Lung (tissue), 12 donors: Measurements from ENCODE around the gene PABPC1L. TPM values are rescaled to one million over a fixed set of nuclear protein-coding genes. Genes with fewer than 3 reads are reported as not detected.

Experiments used
- ATAC-seq: fragments of 200-7000 bp; cut with Tn5 transposase; one replicate; pipeline ENCODE4 v1.9.1; 2020; ENCODE audit warnings: moderate number of reproducible peaks; ENCODE audit not compliant: insufficient read depth, low FRiP score
- DNase-seq, 3 donors: peaks; one replicate each; pipeline ENCODE4 v3.0.0-alpha.2; 2013 to 2017
- H3K27ac ChIP-seq, 2 donors: one replicate each; pipeline ENCODE4 v1.5.1; 2013; ENCODE audit warnings: mild to moderate bottlenecking in 2 of 2, moderate library complexity in 2 of 2, control low read depth in 1 of 2, inconsistent platforms in 1 of 2, low read depth in 1 of 2, low read length in 1 of 2
- H3K27me3 ChIP-seq, 3 donors: one replicate each; pipeline ENCODE4 v1.5.1; 2013; ENCODE audit warnings: low read length in 2 of 3; ENCODE audit not compliant: control insufficient read depth in 3 of 3, insufficient read depth in 3 of 3
- H3K36me3 ChIP-seq, 4 donors: one replicate each; pipeline ENCODE4 v1.5.1; 2013; ENCODE audit warnings: low read length in 4 of 4, mild to moderate bottlenecking in 1 of 4, moderate library complexity in 1 of 4; ENCODE audit not compliant: control insufficient read depth in 4 of 4, insufficient read depth in 4 of 4
- H3K4me1 ChIP-seq, 5 donors: one replicate each; pipeline ENCODE4 v1.5.1; 2013; ENCODE audit warnings: low read length in 5 of 5, mild to moderate bottlenecking in 2 of 5, moderate library complexity in 1 of 5; ENCODE audit not compliant: control insufficient read depth in 5 of 5, insufficient read depth in 5 of 5
- H3K4me3 ChIP-seq: one replicate; pipeline ENCODE4 v1.5.1; 2013; ENCODE audit warnings: mild to moderate bottlenecking, control low read depth, moderate library complexity
- H3K9ac ChIP-seq, 2 donors: one replicate each; pipeline ENCODE4 v1.5.1; 2013; ENCODE audit warnings: low read length in 2 of 2, control low read depth in 1 of 2; ENCODE audit not compliant: insufficient read depth in 1 of 2
- H3K9me3 ChIP-seq, 4 donors: one replicate each; pipeline ENCODE4 v1.5.1; 2013; ENCODE audit warnings: low read length in 3 of 4, mild to moderate bottlenecking in 1 of 4, moderate library complexity in 1 of 4; ENCODE audit not compliant: control insufficient read depth in 4 of 4, insufficient read depth in 3 of 4
- CTCF ChIP-seq: IDR thresholded peaks from 2 replicates; pipeline ENCODE4 v1.5.1; 2012; ENCODE audit warnings: mild to moderate bottlenecking; ENCODE audit errors: control extremely low read depth, extremely low read depth
- WGBS, 2 donors: extraction: QIAGEN DNeasy Blood & Tissue Kit; methylation state at CpG; one replicate each; pipeline ENCODE4 v1.1.7; 2013; 5-methylcytosine and 5-hydroxymethylcytosine counted together
- polyA plus RNA-seq, 2 donors: library from polyadenylated mRNA; stranded (reverse); fragments of 200-250 nt; gene quantifications; one replicate each; pipeline ENCODE4 v1.2.1, GENCODE V29; 2013
- total RNA-seq, 2 donors: library from RNA; depleted of rRNA in 1 of 2; stranded (reverse); fragments of >200 nt in 1 of 2; gene quantifications; one replicate each; pipeline ENCODE4 v1.2.1, GENCODE V29; 2014 to 2021
- donor health status: control.
- donor health status: control.
- donor health status: Bipolar disorder and iron deficiency.
- donor health status: healthy.
- donor health status: DM: yes; HTN: yes; CAD: no.

Gene PABPC1L
- total and polyA plus RNA-seq, 4 donors = 16.9 to 63.3 (median 45.7) TPM

- Histone ChIP-seq H3K4me3 (no peak overlapping the region), H3K27ac (peak overlapping the region in 1 of 2 donors; percentile 10), H3K27me3 (no peaks in the 10 kb centered on the region), H3K9me3 (no peaks in the 10 kb centered on the region), H3K4me1 (peaks cover 0 to 15% (median 4%) of the 10 kb centered on the region in 5 donors), H3K9ac (no peak overlapping the region), H3K36me3 (peaks cover 8 to 31% (median 19%) of the 10 kb centered on the region in 4 donors)
- no peak for ATAC-seq
- no peak for DNase-seq
- WGBS, 2 donors = 29 to 31% methylated on average over 14 of the region's 14 CpGs
- no peak for TF ChIP-seq CTCF
Measured at GRCh38 chr20:44908987-44909871, 631 bp upstream of the PABPC1L start.

GRCh38 chr20:44910690-44911262 lies 916 bp downstream of the PABPC1L start:
- no peak for TF ChIP-seq CTCF
- ATAC-seq = no peak
- peaks cover 6 to 24% (median 13%) of the 10 kb centered on the region in 4 donors for H3K36me3 ChIP-seq
- no peaks in the 10 kb centered on the region for H3K27me3 ChIP-seq
- no peak overlapping the region for H3K27ac ChIP-seq
- WGBS, 2 donors = 75 to 78% methylated on average over 17 of the region's 17 CpGs
- H3K4me1 ChIP-seq = peaks cover 0 to 15% (median 4%) of the 10 kb centered on the region in 5 donors
- no peak for DNase-seq
- H3K4me3 ChIP-seq = peak overlapping the region; percentile 1
- H3K9ac ChIP-seq = no peak overlapping the region
- no peaks in the 10 kb centered on the region for H3K9me3 ChIP-seq

- H3K27ac ChIP-seq = no peak overlapping the region
- H3K9me3 ChIP-seq = no peaks in the 10 kb centered on the region
- ATAC-seq (peak; percentile 63), DNase-seq (peak; percentile 37 to 65 (median 63))
- H3K4me3 ChIP-seq = no peak overlapping the region
- no peaks in the 10 kb centered on the region for H3K27me3 ChIP-seq
- 59 to 68% methylated on average over 21 of the region's 21 CpGs for WGBS, 2 donors
- no peak for TF ChIP-seq CTCF
- H3K36me3 ChIP-seq = peaks cover 3 to 18% (median 10%) of the 10 kb centered on the region in 4 donors
- H3K4me1 ChIP-seq = peaks cover 0 to 15% (median 4%) of the 10 kb centered on the region in 5 donors
- H3K9ac ChIP-seq = no peak overlapping the region
Measured at GRCh38 chr20:44911264-44911921, 1.5 kb downstream of the PABPC1L start.
